Urinary bladder (tissue), 4 donors: ENCODE data around the gene TRIM54. TPM values are rescaled to one million over a fixed set of nuclear protein-coding genes. Genes with fewer than 3 reads are reported as not detected.
"Not testable (repeated sequence)": the region's sequence is repeated elsewhere in the genome, so short reads cannot be mapped to it uniquely, and the experiment has no call there.

Experiments used
- DNase-seq: peaks from one replicate; pipeline ENCODE4 v3.0.0-alpha.2; 2015; ENCODE audit errors: extremely low spot score
- H3K27ac ChIP-seq: one replicate; pipeline ENCODE4 v1.5.1; 2013; ENCODE audit warnings: low read depth, mild to moderate bottlenecking, moderate library complexity
- H3K36me3 ChIP-seq: one replicate; pipeline ENCODE4 v1.6.1; 2013; ENCODE audit warnings: mild to moderate bottlenecking, moderate library complexity; ENCODE audit not compliant: insufficient read depth
- H3K4me1 ChIP-seq: one replicate; pipeline ENCODE4 v1.6.1; 2013; ENCODE audit warnings: mild to moderate bottlenecking, moderate library complexity; ENCODE audit not compliant: insufficient read depth
- H3K4me3 ChIP-seq: one replicate; pipeline ENCODE4 v1.5.1; 2013; ENCODE audit warnings: low read depth, low read length
- WGBS: extraction: QIAGEN DNeasy Blood & Tissue Kit; methylation state at CpG from one replicate; pipeline ENCODE4 v1.1.7; 2013; 5-methylcytosine and 5-hydroxymethylcytosine counted together
- polyA plus RNA-seq: library from polyadenylated mRNA; stranded (reverse); fragments of 200-250 nt; gene quantifications from one replicate; pipeline ENCODE4 v1.2.3, GENCODE V29; 2013
- total RNA-seq: library from RNA; depleted of rRNA; stranded (reverse); fragments of >200 nt; gene quantifications from one replicate; pipeline ENCODE4 v1.2.3, GENCODE V29; 2014
- donor health status: healthy with polysubstance abuse.
- donor health status: healthy.

The TRIM54 gene
- total and polyA plus RNA-seq, 2 donors = 0.04 to 2.6 TPM

DNA sequence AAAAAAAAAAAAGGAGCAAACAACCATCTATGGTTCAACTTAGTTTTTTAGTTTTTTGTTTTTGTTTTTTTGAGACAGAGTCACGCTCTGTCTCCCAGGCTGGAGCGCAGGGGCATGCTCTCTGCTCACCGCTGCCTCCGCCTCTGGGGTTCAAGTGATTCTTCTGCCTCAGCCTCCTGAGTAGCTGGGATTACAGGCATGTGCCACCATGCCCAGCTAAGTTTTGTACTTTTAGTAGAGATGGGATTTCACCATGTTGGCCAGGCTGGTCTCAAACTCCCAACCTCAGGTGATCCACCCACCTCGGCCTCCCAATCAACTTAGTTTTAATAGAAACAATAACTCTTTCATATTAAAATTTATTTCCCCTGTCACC, 71.1 kb downstream of the TRIM54 start:
- not testable (repeated sequence) for H3K4me1 ChIP-seq, H3K36me3 ChIP-seq, H3K4me3 ChIP-seq, H3K27ac ChIP-seq, DNase-seq
- 95% methylated on average over 5 of the region's 5 CpGs for WGBS

DNA sequence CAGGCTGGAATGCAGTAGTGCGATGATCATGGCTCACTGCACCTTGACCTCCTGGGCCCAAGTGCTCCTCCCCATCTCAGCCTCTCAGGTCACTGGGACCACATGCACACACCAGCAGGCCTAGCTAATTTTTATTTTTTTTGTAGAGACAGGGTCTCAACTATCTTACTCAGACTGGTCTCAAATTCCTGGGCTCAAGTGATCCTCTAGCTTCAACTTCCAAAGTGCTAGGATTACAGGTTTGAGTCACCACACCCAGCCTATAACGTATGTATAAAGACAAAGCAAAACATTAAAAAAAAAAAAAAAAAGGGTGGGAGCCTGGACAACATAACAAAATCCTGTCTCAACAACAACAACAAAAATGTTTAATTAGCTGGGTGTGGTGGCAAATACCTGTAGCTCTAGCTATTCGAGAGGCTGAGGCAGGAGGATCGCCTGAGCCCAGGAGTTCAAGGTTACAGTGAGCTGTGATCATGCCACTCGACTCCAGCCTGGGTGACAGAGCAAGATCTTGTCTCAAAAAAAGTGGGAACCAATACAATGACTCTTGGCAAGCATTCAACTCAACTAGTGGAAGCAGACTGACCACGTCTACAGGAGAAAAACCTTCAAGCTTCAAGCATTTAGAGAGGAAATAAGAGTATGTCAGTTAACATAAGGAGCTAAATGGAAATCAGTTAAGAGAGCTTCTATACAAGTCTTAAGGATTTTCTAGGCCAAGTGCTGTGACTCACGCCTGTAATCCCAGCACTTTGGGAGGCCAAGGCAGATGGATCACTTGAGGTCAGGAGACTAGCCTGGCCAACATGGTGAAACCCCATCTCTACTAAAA, 71.8 kb downstream of the TRIM54 start:
- Histone ChIP-seq H3K4me3 (no peak overlapping the region), H3K4me1 (peaks cover 2% of the 10 kb centered on the region), H3K27ac (no peak overlapping the region), H3K36me3 (no peaks in the 10 kb centered on the region)
- 74% methylated on average over 7 of the region's 7 CpGs for WGBS
- no peak for DNase-seq

DNA sequence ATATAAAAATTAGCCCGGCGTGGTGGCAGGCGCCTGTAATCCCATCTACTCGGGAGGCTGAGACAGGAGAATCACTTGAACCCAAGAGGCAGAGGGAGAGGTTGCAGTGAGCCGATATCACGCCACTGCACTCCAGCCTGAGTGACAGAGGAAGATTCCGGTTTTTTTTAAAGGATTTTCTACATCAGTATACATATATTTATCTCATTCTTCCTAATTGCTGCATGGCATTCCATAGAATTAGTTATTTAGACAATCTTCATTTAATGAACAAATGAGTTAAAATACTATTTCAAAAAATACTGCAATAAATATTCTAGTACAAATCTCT, 72.3 kb downstream of the TRIM54 start:
- no peak for DNase-seq
- no peak overlapping the region for H3K4me3 ChIP-seq
- WGBS = 86% methylated on average over 7 of the region's 7 CpGs
- peaks cover 2% of the 10 kb centered on the region for H3K4me1 ChIP-seq
- H3K36me3 ChIP-seq = no peaks in the 10 kb centered on the region
- H3K27ac ChIP-seq = no peak overlapping the region

DNA sequence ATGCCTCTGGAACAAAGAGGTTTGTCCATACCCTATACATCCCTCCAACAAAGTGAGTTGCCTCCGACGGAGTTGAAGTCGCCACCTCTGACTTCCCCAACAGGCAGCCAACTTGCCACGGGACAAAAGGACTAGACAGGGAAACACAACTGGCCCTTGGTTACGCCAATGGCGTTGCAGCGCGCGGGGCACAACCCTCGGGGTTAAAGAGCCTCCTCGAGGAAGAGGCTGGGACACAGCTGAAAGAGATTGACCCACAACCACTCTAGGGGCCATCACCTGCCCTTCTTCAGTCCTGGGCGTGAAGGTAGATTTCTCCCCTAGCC, 73.8 kb downstream of the TRIM54 start:
- DNase-seq = no peak
- Histone ChIP-seq H3K4me1 (peaks cover 2% of the 10 kb centered on the region), H3K27ac (peak overlapping the region; percentile 83), H3K36me3 (no peaks in the 10 kb centered on the region), H3K4me3 (peak overlapping the region; percentile 72)
- WGBS = 0% methylated on average over 12 of the region's 12 CpGs

DNA sequence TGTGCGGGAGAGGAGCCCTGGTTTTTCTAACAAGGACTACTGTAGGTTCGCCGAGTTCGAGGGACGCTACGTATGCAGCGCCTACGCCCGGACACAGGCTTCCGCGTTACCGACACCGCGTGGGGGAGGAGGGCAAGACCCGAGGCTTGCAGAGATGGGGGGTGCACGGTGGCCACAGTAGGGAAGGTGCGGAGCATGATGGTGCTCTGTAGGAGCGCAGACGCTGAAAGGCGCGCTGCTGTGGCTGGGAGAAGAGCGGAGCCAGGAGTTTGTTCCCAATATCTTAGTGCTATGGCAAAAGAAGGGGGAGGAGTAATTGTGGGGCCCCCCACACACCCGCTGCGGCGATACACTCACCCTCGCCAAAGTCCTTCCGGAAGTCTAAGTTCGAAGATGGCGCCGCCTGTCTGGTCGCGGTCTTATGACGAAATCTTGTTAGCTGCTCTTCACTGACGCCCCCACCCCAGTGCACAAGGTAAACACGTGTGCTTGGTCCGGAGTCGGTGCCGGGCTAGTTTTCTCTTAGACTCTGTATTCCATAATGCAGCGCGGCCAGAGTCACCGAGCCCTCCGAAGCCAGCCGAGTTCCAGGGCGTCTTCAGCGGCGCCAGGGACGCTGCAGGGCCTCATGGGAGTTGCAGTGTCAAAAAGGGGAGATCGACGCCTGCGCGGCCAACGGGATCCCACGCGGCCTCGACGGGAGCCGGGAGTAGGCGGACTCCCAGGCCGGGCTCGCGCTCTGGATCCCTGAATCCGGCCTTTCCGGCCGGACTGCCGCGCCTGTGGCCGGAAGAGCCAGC, 74.4 kb downstream of the TRIM54 start, which contains the start of gene GTF3C2:
Gene GTF3C2 (minus strand): TSS at position 383 of the 800 bp plus-strand sequence. CDS start 13,210 bp downstream, outside the sequence.
- H3K4me3 ChIP-seq = peak within 1 kb of the TSS; percentile 72
- H3K27ac ChIP-seq = peak within 1 kb of the TSS; percentile 91
- H3K36me3 ChIP-seq = no peaks in the 10 kb centered on the region
- under 1% methylated on average over 67 of the region's 67 CpGs for WGBS
- peak; percentile 95 for DNase-seq
- H3K4me1 ChIP-seq = peaks cover 2% of the 10 kb centered on the region

Other genes with a start within 250 kb of the TRIM54 start
- 54.4 TPM for gene TMEM214, start 249.5 kb upstream of the TRIM54 start, total RNA-seq
- gene TMEM214, start 249.5 kb upstream of the TRIM54 start, polyA plus RNA-seq = 49.8 TPM
- gene AGBL5, start 230.8 kb upstream of the TRIM54 start, total RNA-seq = 12.0 TPM
- 31.0 TPM for gene AGBL5, start 230.8 kb upstream of the TRIM54 start, polyA plus RNA-seq
- gene OST4, start 210.8 kb upstream of the TRIM54 start, total RNA-seq = 273 TPM
- 386 TPM for gene OST4, start 210.8 kb upstream of the TRIM54 start, polyA plus RNA-seq
- gene EMILIN1, start 203.8 kb upstream of the TRIM54 start, total RNA-seq = 122 TPM
- gene EMILIN1, start 203.8 kb upstream of the TRIM54 start, polyA plus RNA-seq = 347 TPM
- gene KHK, start 195.7 kb upstream of the TRIM54 start, total RNA-seq = 1.7 TPM
- 6.8 TPM for gene KHK, start 195.7 kb upstream of the TRIM54 start, polyA plus RNA-seq
- 4.1 TPM for gene CGREF1, start 163.3 kb upstream of the TRIM54 start, total RNA-seq
- 1.0 TPM for gene CGREF1, start 163.3 kb upstream of the TRIM54 start, polyA plus RNA-seq
- gene ABHD1, start 158.6 kb upstream of the TRIM54 start, total RNA-seq = not detected
- gene ABHD1, start 158.6 kb upstream of the TRIM54 start, polyA plus RNA-seq = 0.35 TPM
- 20.5 TPM for gene PREB, start 147.8 kb upstream of the TRIM54 start, total RNA-seq
- gene PREB, start 147.8 kb upstream of the TRIM54 start, polyA plus RNA-seq = 49.1 TPM
- gene PRR30, start 143.0 kb upstream of the TRIM54 start, total RNA-seq = not detected
- not detected for gene PRR30, start 143.0 kb upstream of the TRIM54 start, polyA plus RNA-seq
- gene TCF23, start 133.4 kb upstream of the TRIM54 start, total RNA-seq = 0.85 TPM
- 0.08 TPM for gene TCF23, start 133.4 kb upstream of the TRIM54 start, polyA plus RNA-seq
- 134 TPM for gene ATRAID, start 70.4 kb upstream of the TRIM54 start, total RNA-seq
- gene ATRAID, start 70.4 kb upstream of the TRIM54 start, polyA plus RNA-seq = 174 TPM
- 8.2 TPM for gene SLC5A6, start 70.2 kb upstream of the TRIM54 start, total RNA-seq
- gene SLC5A6, start 70.2 kb upstream of the TRIM54 start, polyA plus RNA-seq = 17.7 TPM
- gene CAD, start 65.1 kb upstream of the TRIM54 start, total RNA-seq = 27.3 TPM
- 23.4 TPM for gene CAD, start 65.1 kb upstream of the TRIM54 start, polyA plus RNA-seq
- gene SLC30A3, start 19.4 kb upstream of the TRIM54 start, total RNA-seq = 0.53 TPM
- 0.04 TPM for gene SLC30A3, start 19.4 kb upstream of the TRIM54 start, polyA plus RNA-seq
- 0.42 TPM for gene DNAJC5G, start 7.0 kb upstream of the TRIM54 start, total RNA-seq
- not detected for gene DNAJC5G, start 7.0 kb upstream of the TRIM54 start, polyA plus RNA-seq
- 1.1 TPM for gene UCN, start 26.0 kb downstream of the TRIM54 start, total RNA-seq
- 1.5 TPM for gene UCN, start 26.0 kb downstream of the TRIM54 start, polyA plus RNA-seq
- gene MPV17, start 40.7 kb downstream of the TRIM54 start, total RNA-seq = 46.2 TPM
- gene MPV17, start 40.7 kb downstream of the TRIM54 start, polyA plus RNA-seq = 89.2 TPM
- 37.7 TPM for gene GTF3C2, start 74.3 kb downstream of the TRIM54 start, total RNA-seq
- 29.9 TPM for gene GTF3C2, start 74.3 kb downstream of the TRIM54 start, polyA plus RNA-seq
- 11.2 TPM for gene EIF2B4, start 87.9 kb downstream of the TRIM54 start, total RNA-seq
- 48.8 TPM for gene EIF2B4, start 87.9 kb downstream of the TRIM54 start, polyA plus RNA-seq
- gene SNX17, start 88.2 kb downstream of the TRIM54 start, total RNA-seq = 69.8 TPM
- 105 TPM for gene SNX17, start 88.2 kb downstream of the TRIM54 start, polyA plus RNA-seq
- gene ZNF513, start 98.3 kb downstream of the TRIM54 start, total RNA-seq = 6.1 TPM
- 19.9 TPM for gene ZNF513, start 98.3 kb downstream of the TRIM54 start, polyA plus RNA-seq
- gene PPM1G, start 127.2 kb downstream of the TRIM54 start, total RNA-seq = 30.0 TPM
- 65.5 TPM for gene PPM1G, start 127.2 kb downstream of the TRIM54 start, polyA plus RNA-seq
- gene NRBP1, start 146.2 kb downstream of the TRIM54 start, total RNA-seq = 87.7 TPM
- gene NRBP1, start 146.2 kb downstream of the TRIM54 start, polyA plus RNA-seq = 113 TPM
- gene KRTCAP3, start 160.0 kb downstream of the TRIM54 start, total RNA-seq = 2.5 TPM
- 12.7 TPM for gene KRTCAP3, start 160.0 kb downstream of the TRIM54 start, polyA plus RNA-seq
- gene IFT172, start 207.3 kb downstream of the TRIM54 start, total RNA-seq = 37.3 TPM
- gene IFT172, start 207.3 kb downstream of the TRIM54 start, polyA plus RNA-seq = 18.6 TPM
- 7.0 TPM for gene FNDC4, start 212.8 kb downstream of the TRIM54 start, total RNA-seq
- 10.5 TPM for gene FNDC4, start 212.8 kb downstream of the TRIM54 start, polyA plus RNA-seq
- 0.11 TPM for gene GCKR, start 214.4 kb downstream of the TRIM54 start, total RNA-seq
- 0.49 TPM for gene GCKR, start 214.4 kb downstream of the TRIM54 start, polyA plus RNA-seq